Prostate gland (tissue), 2 donors: Measurements from ENCODE around the gene PDE4D.

Source experiments
- CTCF ChIP-seq, 4 experiments: fragments of 200-600 bp in 2 of 4; fragments of 450-650 bp in 2 of 4; sonication (generic) in 2 of 4; IDR thresholded peaks; 1 replicate in 3 of 4; 2 replicates in 1 of 4; pipeline ENCODE4 v1.5.1; 2016 to 2019; ENCODE audit warnings: antibody characterized with exemption in 4 of 4, mild to moderate bottlenecking in 2 of 4, moderate library complexity in 2 of 4
- POLR2A ChIP-seq: fragments of 450-650 bp; IDR thresholded peaks from one replicate; pipeline ENCODE4 v1.6.1; 2016; ENCODE audit warnings: antibody characterized with exemption, mild to moderate bottlenecking

GRCh38 chr5:59171131-59171530 is 722.4 kb downstream of the PDE4D start:
- TF ChIP-seq CTCF (IDR thresholded peaks at IDR 0.05) = no peak
- no peak for TF ChIP-seq POLR2A
